ENCODE measurements around the gene AEBP2. TPM values are rescaled to one million over a fixed set of nuclear protein-coding genes. Genes with fewer than 3 reads are reported as not detected.
"Not testable (repeated sequence)": the region's sequence is repeated elsewhere in the genome, so short reads cannot be mapped to it uniquely, and the experiment has no call there.

The AEBP2 gene
- total RNA-seq, 6 experiments from 2014 or later, result 9.7 to 18.2 (median 13.4) TPM

GRCh38 chr12:19465711-19466110, 26.4 kb downstream of the AEBP2 start:
- H3K4me3 ChIP-seq, result no peak overlapping the region
- no peak overlapping the region for H3K27ac ChIP-seq
- TF ChIP-seq POLR2A (IDR thresholded peaks at IDR 0.05) (no peak), CTCF (IDR thresholded peaks at IDR 0.05) (no peak)
- H3K9me3 ChIP-seq, result no peaks in the 10 kb centered on the region
- intact Hi-C loops (cut with DNase I), result no loop called here
- 88% methylated on average over 5 of the region's 6 CpGs for WGBS (ENCODE audit: insufficient coverage, low coverage, low lambda C conversion rate, missing lambda C conversion rate)
- no peaks in the 10 kb centered on the region for H3K4me1 ChIP-seq
- H3K36me3 ChIP-seq, result peaks cover 0 to 7% (median 1%) of the 10 kb centered on the region in 4 donors
- DNase-seq (no peak), ATAC-seq (no peak)
- no peaks in the 10 kb centered on the region for H3K27me3 ChIP-seq

- DNase-seq, result no peak
- Histone ChIP-seq H3K36me3 (peaks cover 0 to 10% (median 4%) of the 10 kb centered on the region in 4 donors), H3K9me3 (no peaks in the 10 kb centered on the region), H3K4me3 (no peak overlapping the region), H3K27me3 (no peaks in the 10 kb centered on the region), H3K4me1 (no peaks in the 10 kb centered on the region), H3K27ac (no peak overlapping the region)
- ATAC-seq, result no peak
- TF ChIP-seq POLR2A (IDR thresholded peaks at IDR 0.05), result no peak
- no peak for TF ChIP-seq CTCF (IDR thresholded peaks at IDR 0.05)
- intact Hi-C loops (cut with DNase I), result no loop called here
Measured at GRCh38 chr12:19474147-19474546, 34.9 kb downstream of the AEBP2 start.

- H3K4me1 ChIP-seq; intact Hi-C loops (cut with DNase I); DNase-seq; H3K27ac ChIP-seq; H3K9me3 ChIP-seq; H3K27me3 ChIP-seq; ATAC-seq; H3K4me3 ChIP-seq: not testable (repeated sequence)
- WGBS (ENCODE audit: insufficient coverage, low coverage, low lambda C conversion rate, missing lambda C conversion rate), result 97% methylated on average over 4 of the region's 4 CpGs
- peaks cover 0 to 16% (median 4%) of the 10 kb centered on the region in 4 donors for H3K36me3 ChIP-seq
Measured at GRCh38 chr12:19475884-19476505, 36.7 kb downstream of the AEBP2 start.

GRCh38 chr12:19477071-19477470, 37.8 kb downstream of the AEBP2 start:
- Histone ChIP-seq H3K36me3 (peaks cover 0 to 16% (median 4%) of the 10 kb centered on the region in 4 donors), H3K27ac (no peak overlapping the region), H3K4me1 (peaks cover 0 to 6% (median 0%) of the 10 kb centered on the region in 4 donors), H3K27me3 (no peaks in the 10 kb centered on the region), H3K9me3 (no peaks in the 10 kb centered on the region), H3K4me3 (no peak overlapping the region)
- TF ChIP-seq CTCF (IDR thresholded peaks at IDR 0.05) (no peak), POLR2A (IDR thresholded peaks at IDR 0.05) (no peak)
- no peak for DNase-seq
- intact Hi-C loops (cut with DNase I), result no loop called here
- no peak for ATAC-seq
- 95% methylated on average over 8 of the region's 8 CpGs for WGBS (ENCODE audit: insufficient coverage, low coverage, low lambda C conversion rate, missing lambda C conversion rate)

GRCh38 chr12:19480459-19480858, 41.2 kb downstream of the AEBP2 start:
- H3K4me1 ChIP-seq, result peaks cover 0 to 8% (median 0%) of the 10 kb centered on the region in 4 donors
- H3K36me3 ChIP-seq, result peaks cover 0 to 6% (median 0%) of the 10 kb centered on the region in 4 donors
- no peak overlapping the region for H3K27ac ChIP-seq
- 89% methylated on average over 1 of the region's 1 CpG for WGBS (ENCODE audit: insufficient coverage, low coverage, low lambda C conversion rate, missing lambda C conversion rate)
- DNase-seq (no peak), ATAC-seq (no peak)
- intact Hi-C loops (cut with DNase I), result no loop called here
- TF ChIP-seq POLR2A (IDR thresholded peaks at IDR 0.05), result no peak
- no peak for TF ChIP-seq CTCF (IDR thresholded peaks at IDR 0.05)
- no peaks in the 10 kb centered on the region for H3K9me3 ChIP-seq
- no peaks in the 10 kb centered on the region for H3K27me3 ChIP-seq
- no peak overlapping the region for H3K4me3 ChIP-seq
